HG03060 (cell line): ENCODE results near the gene GOLGA3.
"Not testable (repeated sequence)": the region's sequence is repeated elsewhere in the genome, so short reads cannot be mapped to it uniquely, and the experiment has no call there.

Experiments used
- ATAC-seq: cut with Tn5 transposase; IDR thresholded peaks from one replicate; pipeline ENCODE4 v1.9.1; 2021; ENCODE audit warnings: low read depth, moderate number of reproducible peaks; ENCODE audit not compliant: unreplicated experiment

The GOLGA3 gene

DNA sequence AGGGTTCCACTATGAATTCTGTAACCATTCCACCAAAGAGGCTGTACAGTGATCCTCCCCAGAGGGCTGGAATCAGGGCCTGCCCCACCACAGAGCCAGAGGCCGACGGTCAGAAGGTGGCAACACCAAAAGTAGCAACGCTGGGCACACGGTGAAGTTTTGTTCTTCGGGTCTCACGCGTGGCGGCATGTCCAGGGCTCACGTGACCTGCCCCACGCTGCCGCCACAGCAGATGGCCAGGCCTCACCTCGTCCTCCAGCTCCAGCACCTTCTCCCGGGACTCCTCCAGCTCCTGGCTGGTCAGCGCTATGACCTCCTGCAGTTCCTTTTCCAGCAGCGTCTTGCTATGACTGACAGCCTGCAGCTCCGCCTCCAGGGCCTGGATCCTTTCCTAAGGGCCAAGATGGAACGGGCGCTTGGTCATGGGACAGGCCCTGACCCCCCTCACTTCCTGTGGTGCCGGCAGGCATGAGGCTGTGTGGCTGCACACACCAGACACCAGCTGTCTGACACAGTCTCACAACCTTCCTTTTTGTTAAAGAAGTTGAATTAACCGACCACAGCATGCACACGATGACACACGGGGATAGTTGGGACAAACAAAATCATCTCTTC lies 44.6 kb downstream of the GOLGA3 start:
- ATAC-seq, result no peak

DNA sequence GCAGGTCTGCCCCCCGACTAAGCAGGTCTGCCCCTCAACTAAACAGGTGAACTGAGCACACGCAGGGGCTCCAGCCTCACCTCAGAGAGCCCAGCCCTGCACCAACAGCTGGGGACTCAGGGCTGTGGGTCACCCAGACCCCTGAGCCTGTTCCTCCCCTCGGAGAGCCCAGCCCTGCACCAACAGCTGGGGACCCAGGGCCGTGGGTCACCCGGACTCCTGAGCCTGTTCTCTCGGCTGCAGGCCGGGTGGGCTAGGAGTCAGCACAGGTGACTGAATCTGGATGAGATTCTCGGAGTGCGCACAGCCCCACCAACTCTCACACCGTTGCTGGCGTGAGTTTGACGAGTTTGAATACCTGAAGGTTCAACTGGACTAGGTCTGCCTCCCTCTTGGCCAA lies 46.7 kb downstream of the GOLGA3 start:
- no peak for ATAC-seq

DNA sequence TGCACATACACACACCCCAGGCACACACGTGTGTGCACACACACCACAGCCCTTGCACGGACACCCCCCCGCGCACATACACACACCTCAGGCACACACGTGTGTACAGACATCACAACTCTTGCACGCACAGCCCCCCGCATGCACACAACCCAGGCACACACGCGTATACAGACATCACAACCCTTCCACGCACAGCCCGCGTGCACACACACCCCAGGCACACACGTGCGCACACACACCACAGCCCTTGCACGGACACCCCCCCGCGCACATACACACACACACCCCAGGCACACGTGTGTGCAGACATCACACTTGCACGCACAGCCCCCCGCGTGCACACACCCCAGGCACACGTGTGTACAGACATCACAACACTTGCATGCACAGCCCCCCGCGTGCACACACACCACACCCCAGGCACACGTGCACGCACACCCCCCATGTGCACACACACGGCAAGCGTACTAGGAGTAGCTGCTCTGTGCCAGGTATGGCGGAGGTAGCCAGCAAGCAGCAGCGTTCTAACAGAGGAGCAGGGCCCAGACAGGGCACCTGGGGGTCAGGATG lies 48.8 kb downstream of the GOLGA3 start:
- ATAC-seq, result no peak

DNA sequence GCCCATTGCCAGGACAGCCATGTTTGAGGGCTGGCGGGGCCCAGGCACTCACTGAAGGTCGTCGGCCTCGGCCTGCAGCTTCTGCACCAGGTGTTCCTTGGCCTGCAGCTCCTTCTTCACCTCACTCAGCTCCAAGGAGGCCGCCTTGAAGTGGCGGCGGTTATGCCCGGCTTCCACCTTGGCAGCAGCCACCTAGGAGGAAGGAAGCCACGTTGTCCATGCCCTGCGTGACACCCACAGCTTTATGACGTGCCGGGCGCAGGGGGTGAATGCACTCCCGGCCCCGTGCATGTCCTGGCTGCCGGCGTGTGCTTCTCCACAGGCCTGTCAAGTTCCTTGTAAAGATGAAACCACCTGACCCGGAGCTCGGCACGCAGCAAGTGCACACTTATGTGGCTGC lies 51.1 kb downstream of the GOLGA3 start:
- no peak for ATAC-seq

DNA sequence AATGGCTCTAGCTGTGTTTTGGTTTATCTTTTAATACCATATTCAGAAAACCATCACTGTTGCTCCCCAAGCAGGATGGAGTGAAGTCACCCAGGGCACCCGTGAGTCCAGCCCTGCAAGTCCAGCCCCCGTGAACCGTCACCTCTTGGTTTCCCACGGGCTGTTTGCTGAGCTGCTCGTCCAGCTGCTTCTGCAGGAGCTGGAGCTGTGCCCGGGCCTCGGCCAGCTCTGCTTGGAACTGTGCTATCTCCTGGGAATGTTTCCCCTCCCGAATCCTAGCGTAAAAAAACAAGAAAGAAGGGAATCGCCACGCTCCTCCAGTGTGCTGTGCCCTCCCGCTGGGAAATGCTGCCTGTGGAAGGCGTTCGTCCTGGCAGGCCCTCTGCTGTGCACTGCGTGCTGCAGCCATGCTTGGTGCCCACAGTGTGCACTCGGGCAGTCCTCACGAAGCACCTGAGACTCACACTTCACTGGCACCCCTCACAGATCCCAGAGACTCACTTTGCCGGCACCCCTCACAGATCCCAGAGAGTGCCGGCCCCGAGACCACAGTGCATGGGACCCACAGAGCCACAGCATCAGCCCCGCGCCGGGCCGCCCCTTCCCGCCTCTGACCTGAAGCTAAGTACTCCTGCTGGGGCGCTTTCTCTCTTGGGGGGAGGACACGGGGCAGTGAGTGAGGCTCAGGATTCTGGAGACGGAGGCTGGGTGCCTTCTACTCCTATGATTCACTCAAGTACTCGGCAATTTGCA lies 51.7 kb downstream of the GOLGA3 start:
- no peak for ATAC-seq

DNA sequence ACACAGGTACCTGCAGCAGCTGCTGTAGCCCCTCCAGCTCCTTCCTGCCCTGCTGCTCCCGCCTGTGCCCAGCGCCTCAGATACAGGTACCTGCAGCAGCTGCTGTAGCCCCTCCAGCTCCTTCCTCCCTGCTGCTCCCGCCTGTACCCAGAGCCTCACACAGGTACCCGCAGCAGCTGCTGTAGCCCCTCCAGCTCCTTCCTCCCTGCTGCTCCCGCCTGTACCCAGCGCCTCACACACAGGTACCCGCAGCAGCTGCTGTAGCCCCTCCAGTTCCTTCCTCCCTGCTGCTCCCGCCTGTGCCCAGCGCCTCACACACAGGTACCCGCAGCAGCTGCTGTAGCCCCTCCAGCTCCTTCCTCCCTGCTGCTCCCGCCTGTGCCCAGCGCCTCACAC lies 52.4 kb downstream of the GOLGA3 start:
- not testable (repeated sequence) for ATAC-seq

DNA sequence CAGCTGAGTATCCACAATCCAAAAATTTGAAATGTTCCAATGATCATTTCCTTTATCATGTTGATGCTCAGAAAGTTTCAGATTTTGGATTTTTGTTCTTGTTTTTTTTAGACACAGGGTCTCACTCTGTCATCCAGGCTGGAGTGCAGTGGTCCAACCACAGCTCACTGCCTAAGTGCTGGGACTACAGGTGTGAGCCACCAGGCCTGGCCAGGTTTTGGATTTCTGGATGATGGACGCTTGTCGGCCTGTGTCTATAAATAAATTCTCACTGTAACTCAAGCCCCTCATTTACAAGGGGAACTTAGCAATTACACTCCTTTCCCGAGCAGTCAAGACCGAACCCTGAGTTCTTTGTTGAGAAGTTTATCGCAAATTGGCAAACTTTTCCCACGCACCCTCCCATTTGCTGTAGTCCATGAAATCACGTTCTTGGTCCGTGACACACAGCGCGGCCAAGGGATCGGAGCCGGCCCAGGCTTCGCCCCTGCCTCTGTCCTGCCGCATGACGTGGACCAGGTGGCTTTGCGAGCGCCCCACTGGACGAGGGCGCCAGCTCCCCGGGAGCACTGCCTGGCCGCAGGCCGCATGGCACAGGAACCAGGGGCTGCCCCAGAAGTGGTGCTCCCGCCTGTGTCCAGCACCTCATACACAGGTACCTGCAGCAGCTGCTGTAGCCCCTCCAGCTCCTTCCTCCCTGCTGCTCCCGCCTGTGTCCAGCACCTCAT lies 53.0 kb downstream of the GOLGA3 start:
- no peak for ATAC-seq

DNA sequence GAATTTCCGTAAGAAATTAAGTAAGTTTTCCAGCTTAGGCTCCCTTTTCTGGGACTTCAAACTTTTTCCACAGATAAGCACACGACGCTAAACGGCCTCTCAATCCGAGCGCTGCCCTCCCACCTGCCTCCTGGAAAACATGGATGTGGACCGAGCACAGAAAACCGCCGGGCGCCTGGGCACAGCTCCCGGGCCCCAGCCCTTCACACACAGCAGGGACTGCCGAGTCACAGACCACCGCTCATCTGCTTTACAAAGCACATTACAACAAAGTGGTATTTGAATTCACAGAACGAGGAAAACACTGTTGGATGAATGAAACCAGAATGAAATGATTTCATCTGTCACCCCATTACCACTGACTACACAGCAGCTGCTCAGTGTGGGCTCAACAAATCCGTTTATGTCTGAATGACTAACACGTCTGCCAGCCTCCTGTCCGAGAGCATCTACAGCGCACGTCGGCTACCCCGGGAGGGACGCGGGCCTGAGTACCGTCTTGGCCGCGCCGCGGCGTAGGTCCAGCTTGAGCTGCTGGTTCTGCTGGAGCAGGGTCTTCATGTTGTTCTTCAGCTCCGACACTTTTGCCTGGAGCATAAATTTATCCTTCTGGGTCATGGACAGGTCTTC lies 53.9 kb downstream of the GOLGA3 start:
- ATAC-seq, result no peak

DNA sequence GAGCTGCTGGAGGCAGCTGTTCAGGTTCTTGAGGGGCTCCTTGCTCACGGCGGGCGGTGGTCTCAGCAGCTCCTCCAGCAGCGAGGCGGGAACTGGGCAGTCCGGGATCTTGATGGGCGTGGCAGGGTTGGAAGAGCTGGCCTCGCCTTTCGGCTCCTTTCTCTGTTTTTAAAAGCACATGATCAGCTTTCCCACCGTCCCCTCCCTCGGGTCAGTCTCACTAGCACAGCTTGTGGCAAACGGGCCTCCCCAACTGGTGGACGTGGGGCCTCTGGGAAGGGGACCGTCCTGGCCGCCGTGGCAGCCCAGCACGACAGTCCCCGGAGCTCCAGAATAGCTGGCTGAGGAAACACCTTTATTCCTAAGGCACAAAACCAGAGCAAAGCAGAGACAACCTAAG lies 54.5 kb downstream of the GOLGA3 start:
- ATAC-seq, result no peak

DNA sequence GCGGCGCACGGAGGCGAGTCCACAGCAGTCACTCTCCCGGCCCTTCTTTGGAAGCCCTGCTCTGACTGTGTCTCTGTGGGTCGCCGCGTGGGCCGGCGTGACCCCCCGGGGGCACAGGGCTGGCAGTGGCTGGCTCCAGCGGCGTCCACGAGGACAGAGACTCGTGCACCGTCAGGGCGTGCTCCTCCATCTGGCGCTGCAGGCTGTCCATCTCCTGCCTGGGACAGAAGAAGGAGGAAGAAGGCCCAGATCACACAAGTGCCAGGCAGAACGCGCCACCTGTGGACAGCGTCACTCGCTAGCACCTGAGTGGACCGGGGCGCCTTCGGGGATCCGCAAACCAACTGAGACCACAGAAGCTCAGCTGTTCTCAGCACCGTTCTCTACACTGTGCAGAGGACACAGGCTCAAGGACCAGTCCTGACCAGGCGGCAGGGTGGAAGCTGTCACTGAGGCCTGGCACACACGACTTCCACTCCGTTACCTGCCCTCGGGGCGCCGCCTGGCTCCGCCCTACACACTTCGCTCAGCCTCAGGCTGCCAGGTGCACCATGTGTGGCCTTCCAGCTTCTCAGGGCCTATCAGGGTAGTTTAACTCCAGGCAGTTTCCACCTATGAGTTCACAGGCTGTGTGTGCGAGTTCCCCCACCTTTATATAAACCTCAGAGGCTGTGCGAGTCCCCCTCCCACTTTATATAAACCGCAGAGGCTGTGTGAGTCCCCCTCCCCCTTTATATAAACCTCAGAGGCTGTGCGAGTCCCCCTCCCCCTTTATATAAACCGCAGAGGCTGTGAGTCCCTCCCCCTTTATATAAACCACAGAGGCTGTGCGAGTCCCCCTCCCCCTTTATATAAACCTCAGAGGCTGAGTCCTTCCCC lies 55.4 kb downstream of the GOLGA3 start:
- ATAC-seq, result no peak

DNA sequence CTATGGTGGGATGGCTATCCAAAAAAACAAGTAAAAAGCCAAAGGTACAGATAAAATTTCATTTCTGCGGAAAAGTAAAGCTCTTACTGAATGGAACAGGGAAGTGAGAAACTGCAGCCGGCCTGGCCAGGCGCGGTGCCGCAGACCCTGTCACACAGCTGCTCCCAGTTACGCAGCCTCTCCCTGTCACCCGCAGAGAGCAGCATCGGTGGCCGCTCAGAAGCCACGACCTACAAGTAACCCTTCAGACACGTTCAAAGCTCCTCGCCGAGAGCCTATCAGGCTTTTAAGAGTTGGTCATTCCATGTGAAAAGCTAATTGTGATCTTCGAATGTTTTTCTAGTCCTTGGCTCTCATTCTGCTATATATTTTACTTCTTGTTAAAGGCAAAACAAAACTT lies 56.1 kb downstream of the GOLGA3 start:
- no peak for ATAC-seq

DNA sequence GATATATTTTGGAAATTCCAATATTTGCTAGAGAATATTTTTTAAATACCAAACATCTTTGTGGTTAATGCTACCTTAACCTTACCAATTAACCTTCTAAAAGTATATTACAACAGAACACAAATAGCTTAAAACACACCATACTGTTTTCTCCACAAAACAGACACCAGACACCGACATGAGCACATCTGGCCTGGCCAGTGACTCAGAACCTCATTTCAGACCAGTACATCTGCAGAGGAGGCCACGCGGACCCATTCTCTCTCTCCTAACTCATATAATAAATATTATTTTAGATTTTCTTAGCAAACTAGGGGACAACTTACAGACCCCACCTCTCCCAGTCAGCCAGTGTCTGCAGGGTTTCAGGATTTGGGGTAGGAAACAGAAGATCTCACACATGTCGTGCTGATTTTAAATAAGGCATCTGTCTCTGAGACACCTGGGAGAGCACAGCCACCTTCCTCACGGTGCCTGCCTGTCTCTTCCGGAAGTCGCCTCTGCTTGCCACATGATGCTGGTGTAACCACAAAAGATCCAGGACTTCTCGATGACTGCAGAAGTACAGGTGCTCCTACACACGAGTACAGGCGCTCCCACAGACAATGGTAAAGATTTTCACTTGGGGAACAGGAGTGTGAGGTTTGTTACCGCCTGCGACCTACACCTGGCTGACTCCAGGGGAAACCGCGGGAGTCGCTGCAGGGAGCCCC lies 57.4 kb downstream of the GOLGA3 start:
- ATAC-seq, result peak; percentile 43

DNA sequence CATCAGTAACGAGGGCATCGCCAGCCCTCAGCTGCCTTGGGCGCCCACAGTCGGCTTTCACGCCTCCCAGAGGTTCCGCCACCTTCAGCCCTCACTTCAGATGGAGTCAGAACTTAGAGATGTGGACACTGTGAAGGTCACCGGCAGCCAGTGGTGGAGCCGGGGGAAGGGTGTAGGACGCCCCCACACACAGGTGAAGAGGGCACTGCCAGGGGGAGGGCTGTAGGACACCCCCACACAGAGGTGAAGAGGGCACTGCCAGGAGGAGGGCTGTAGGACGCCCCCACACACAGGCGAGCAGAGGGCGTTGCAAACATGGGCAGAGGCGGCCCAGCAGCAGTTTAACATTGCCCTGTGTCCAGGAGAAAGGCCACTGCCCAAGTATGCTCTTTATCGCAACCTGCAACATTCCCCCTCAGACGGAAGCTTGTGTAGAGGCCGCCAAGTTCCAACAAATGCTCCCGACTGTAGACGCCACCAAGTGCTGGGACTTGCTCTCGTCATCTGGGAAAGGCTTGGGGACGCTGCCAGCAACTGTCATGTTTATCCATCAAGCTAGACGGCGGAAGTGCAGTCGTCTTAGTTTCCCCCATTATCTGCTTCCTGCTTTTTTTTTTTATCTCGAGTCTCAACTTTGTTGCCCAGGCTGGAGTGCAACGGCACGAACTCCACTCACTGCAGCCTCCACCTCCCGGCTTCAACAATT lies 62.1 kb downstream of the GOLGA3 start:
- no peak for ATAC-seq

DNA sequence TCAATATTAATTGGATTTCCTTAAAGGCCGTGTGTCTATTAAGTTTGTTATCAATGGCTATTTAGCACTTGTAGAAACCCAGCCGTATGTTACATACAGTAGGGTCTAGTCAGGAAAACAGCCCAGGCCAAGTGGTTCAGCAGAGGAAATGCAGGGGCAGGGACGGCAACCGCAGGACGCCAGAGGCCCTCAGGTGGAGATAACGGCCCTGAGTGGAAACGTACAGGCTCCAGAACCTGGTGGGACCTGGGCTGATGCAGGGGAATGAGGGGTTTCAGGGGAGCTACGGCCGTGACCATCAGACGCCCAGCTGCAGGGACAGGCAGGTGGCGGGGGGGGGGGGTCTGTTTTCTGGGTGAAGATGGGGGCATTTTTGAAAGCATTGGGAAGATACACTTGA lies 63.3 kb downstream of the GOLGA3 start:
- ATAC-seq, result no peak

DNA sequence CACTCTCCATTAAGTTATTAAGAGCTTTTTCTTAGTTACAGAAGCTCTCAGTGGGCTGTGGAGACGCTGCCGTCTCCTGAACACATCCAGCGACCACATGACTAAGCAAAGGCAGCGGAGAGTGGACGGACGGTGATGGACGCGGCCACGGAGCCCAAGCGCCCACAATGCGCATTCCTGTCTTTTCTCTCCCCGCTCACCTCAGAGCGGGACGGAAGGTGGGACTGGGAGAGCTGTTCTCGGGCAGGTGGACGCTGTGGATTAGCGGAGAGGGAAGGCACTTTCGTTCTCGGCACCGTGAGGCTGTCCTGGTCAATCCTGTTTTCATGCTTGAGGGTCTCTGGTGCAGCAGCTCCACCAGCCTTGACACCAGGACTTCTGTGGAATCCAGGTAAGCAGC lies 64.4 kb downstream of the GOLGA3 start:
- no peak for ATAC-seq

DNA sequence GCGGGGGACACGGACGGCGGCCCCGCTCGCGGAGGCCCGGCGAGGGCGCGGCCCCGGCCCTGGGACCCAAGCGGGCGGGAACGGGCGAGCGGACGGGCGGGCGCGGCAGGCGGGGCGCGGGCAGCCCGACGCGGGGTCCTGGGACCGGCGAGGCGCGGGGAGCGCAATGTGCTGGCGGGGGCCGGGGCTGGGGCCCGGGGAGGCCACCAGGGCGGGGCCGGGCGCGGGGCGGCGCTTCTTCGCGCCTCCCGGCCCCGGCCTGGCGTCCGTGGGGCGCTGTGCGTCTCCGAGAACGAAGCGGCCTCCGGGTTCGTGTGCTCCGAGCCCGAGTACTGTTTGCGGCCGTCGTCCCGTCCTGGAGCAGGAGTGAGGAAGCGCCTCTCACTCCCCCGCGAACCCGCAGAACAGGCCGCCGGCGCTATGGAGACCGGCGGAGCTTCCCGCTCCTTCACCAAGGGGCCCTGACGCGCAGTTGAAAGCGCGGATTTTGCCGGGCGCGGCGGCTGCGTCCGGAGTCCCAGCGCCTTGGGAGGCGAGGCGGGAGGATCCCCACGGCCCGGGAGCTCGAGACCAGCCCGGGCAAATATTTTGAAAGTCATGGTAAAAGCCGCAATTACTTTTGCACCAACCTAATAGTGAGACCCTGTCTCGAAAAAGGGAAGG lies 66.6 kb downstream of the GOLGA3 start:
- ATAC-seq, result no peak

DNA sequence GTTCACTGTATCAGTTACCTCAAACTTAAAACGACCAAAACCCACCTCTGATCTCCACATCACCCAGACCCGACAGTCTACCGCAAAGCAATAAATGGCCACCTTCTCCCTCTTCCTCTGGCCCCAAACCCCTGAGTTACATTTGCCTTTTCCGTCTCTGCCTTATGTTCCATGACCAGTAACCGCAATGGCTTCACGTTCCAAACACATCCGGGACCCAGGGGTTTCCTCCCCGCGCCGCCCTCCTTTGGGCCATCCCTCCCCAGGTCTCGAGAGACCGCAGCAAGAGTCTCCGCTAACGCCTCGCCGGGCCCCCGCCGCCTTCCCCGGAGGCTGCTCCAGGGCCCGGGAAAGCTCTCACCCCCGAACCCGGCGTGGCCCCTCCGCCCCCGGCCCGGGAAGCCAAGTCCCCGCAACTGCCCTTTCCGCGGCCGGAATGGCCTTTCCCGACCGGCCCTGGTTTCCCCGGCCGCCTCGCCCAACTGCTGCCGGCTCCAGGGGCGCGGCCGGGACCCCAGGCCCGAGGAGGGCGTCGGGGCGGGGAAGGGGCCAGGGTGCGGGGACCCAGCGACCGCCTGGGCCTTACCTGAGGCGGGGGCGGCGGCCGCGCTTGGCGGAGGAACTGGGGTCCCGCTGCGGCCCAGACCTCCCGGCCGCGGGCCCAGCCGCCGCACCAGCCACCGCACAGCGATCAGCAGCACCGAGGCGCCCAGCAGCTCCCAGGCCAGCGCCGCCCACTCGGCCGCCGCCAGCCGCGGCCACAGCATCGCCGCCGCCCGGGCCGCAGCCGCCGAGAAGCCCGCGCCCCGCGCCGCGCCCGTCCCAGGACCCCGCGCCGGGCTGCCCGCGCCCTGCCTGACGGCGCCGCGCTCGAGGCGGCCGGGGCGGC lies 67.4 kb downstream of the GOLGA3 start, which contains the start of gene ANKLE2:
TSS of gene ANKLE2 (minus strand) at position 801 of the 889 bp plus-strand sequence. CDS start at position 767, 34 bp downstream.
- no peak for ATAC-seq
